Caco-2 (cell line): ENCODE measurements around the gene VWA2. TPM values are rescaled to one million over a fixed set of nuclear protein-coding genes. Genes with fewer than 3 reads are reported as not detected.

Source experiments
- BruUV-seq: library from RNA; stranded (reverse); fragments of 400-500 nt; replicated peaks from 2 replicates; lab custom pipeline; 2021; lab: Mats Ljungman, UMichigan
- CTCF ChIA-PET: fragments of 300-600 bp; sonication (Branson Sonifier 250); formaldehyde crosslinking; loops from one replicate; lab custom pipeline; 2022; ENCODE audit warnings: antibody characterized with exemption; lab: Charles Lee
- POLR2A ChIA-PET: fragments of 300-600 bp; sonication (Branson Sonifier 250); formaldehyde crosslinking; loops from one replicate; lab custom pipeline; 2022; ENCODE audit warnings: antibody characterized with exemption; lab: Charles Lee
- DNase-seq, 2 experiments: peaks; one replicate each; pipeline versions ENCODE4 v3.0.0 to v3.0.0-alpha.2; 2020 to 2022
- H3K27me3 ChIP-seq: replicated peaks from 2 replicates; pipeline ENCODE4 v1.6.0; 2011; ENCODE audit warnings: low read length; ENCODE audit not compliant: control insufficient read depth, insufficient read depth
- H3K36me3 ChIP-seq: 2 replicates; pipeline ENCODE4 v1.5.1; 2011; ENCODE audit warnings: low read length; ENCODE audit not compliant: control insufficient read depth, insufficient read depth
- H3K4me1 ChIP-seq: fragments of 250-450 bp; sonication (Bioruptor Pico); 2 replicates; pipeline ENCODE4 v1.5.1; 2020; ENCODE audit warnings: mild to moderate bottlenecking
- H3K4me3 ChIP-seq: 2 replicates; pipeline ENCODE4 v1.5.1; 2011; ENCODE audit warnings: low read depth, mild to moderate bottlenecking, control low read depth, low read length
- H3K9me3 ChIP-seq: fragments of 250-450 bp; sonication (Bioruptor Pico); 2 replicates; pipeline ENCODE4 v1.5.1; 2020; ENCODE audit warnings: mild to moderate bottlenecking, moderate library complexity
- H3K27ac Mint-ChIP-seq: one replicate; pipeline ENCODE4 v1.8.0; 2022; ENCODE audit warnings: mixed read lengths; ENCODE audit not compliant: unreplicated experiment
- H3K27me3 Mint-ChIP-seq: one replicate; pipeline ENCODE4 v1.8.0; 2022; ENCODE audit warnings: mixed read lengths; ENCODE audit not compliant: insufficient read depth, unreplicated experiment
- H3K36me3 Mint-ChIP-seq: one replicate; pipeline ENCODE4 v1.8.0; 2022; ENCODE audit warnings: mild to moderate bottlenecking, mixed read lengths; ENCODE audit not compliant: insufficient read depth, unreplicated experiment
- H3K4me1 Mint-ChIP-seq: one replicate; pipeline ENCODE4 v1.8.0; 2022; ENCODE audit warnings: low read depth, mixed read lengths; ENCODE audit not compliant: unreplicated experiment
- H3K4me3 Mint-ChIP-seq: one replicate; pipeline ENCODE4 v1.8.0; 2022; ENCODE audit warnings: mild to moderate bottlenecking, moderate library complexity, mixed read lengths; ENCODE audit not compliant: unreplicated experiment
- H3K9me3 Mint-ChIP-seq: one replicate; pipeline ENCODE4 v1.8.0; 2022; ENCODE audit warnings: mixed read lengths; ENCODE audit not compliant: unreplicated experiment
- intact Hi-C: fragments of 100-400 bp; cut with micrococcal nuclease; formaldehyde crosslinking; loops from one replicate; pipeline ENCODE4 v1.10.0; 2022; ENCODE audit not compliant: unreplicated experiment
- total RNA-seq: library from RNA; stranded (reverse); gene quantifications from 2 replicates; pipeline ENCODE4 v1.2.3, GENCODE V29; 2022
- TF ChIP-seq, protein P1 (sequence below), 2 experiments: fragments of 200-600 bp in 1 of 2; IDR thresholded peaks; 1 replicate in 1 of 2; 2 replicates in 1 of 2; pipeline versions ENCODE4 v1.5.1 to v1.8.0; 2011 to 2022; ENCODE audit warnings: antibody characterized with exemption in 1 of 2, control low read depth in 1 of 2, inconsistent platforms in 1 of 2, low read depth in 1 of 2, low read length in 1 of 2, mild to moderate bottlenecking in 1 of 2, moderate library complexity in 1 of 2; ENCODE audit not compliant: insufficient read depth in 1 of 2, severe bottlenecking in 1 of 2, unreplicated experiment in 1 of 2

The VWA2 gene
- total RNA-seq, 1 experiment from 2014 or later, result 1.2 TPM

- H3K36me3 ChIP-seq, result no peaks in the 10 kb centered on the region
- TF ChIP-seq, protein P1, sequence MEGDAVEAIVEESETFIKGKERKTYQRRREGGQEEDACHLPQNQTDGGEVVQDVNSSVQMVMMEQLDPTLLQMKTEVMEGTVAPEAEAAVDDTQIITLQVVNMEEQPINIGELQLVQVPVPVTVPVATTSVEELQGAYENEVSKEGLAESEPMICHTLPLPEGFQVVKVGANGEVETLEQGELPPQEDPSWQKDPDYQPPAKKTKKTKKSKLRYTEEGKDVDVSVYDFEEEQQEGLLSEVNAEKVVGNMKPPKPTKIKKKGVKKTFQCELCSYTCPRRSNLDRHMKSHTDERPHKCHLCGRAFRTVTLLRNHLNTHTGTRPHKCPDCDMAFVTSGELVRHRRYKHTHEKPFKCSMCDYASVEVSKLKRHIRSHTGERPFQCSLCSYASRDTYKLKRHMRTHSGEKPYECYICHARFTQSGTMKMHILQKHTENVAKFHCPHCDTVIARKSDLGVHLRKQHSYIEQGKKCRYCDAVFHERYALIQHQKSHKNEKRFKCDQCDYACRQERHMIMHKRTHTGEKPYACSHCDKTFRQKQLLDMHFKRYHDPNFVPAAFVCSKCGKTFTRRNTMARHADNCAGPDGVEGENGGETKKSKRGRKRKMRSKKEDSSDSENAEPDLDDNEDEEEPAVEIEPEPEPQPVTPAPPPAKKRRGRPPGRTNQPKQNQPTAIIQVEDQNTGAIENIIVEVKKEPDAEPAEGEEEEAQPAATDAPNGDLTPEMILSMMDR (IDR thresholded peaks at IDR 0.05; ENCODE audit: insufficient read depth in 1 of 2, low read depth in 1 of 2, low read length in 1 of 2, severe bottlenecking in 1 of 2, unreplicated experiment in 1 of 2), result no peak
- Mint-ChIP-seq H3K27ac (no peak overlapping the region), H3K4me3 (no peak overlapping the region), H3K9me3 (peaks cover 9% of the 10 kb centered on the region), H3K4me1 (peaks cover 15% of the 10 kb centered on the region), H3K27me3 (no peaks in the 10 kb centered on the region), H3K36me3 (peaks cover 19% of the 10 kb centered on the region)
- ChIA-PET POLR2A (no interaction called here), CTCF (no interaction called here)
- no TSS peak for BruUV-seq
- no peak for DNase-seq
- H3K9me3 ChIP-seq, result peaks cover 3% of the 10 kb centered on the region; the same call in 1 of the 2 replicates
- intact Hi-C loops, result no loop called here
- peaks cover 4% of the 10 kb centered on the region; the same call in 1 of the 2 replicates for H3K4me1 ChIP-seq
- H3K4me3 ChIP-seq, result no peak overlapping the region
- H3K27me3 ChIP-seq, result no peaks in the 10 kb centered on the region
Observed at GRCh38 chr10:114257498-114257897, 18.4 kb downstream of the VWA2 start.

DNA sequence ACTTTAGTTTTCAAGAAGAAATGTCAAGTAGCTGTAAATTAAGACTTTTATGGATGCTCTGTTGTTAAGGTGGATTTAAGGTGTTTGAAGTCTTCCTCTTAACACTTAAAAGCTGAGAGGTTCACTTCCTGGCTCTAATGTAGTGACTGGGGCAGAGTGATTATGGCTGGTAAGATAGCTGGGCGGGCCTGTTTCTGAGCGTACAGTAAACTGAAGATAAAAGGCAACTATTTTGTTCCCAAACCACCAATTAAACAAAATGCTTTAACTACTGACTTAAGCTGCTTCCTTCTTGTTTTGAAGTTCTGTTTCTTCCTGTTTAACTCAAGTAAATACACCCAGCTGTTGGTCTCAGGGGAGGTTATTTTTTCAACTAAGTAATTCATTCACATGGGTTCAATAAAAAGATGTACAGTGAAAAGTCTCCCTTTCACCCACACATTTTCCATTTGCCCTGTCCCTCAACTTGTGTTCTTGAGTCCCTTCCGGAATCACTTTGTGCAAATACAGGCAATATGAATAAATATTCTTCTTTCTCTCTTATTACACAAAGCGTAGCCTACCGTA, 19.3 kb downstream of the VWA2 start:
- intact Hi-C loops, result no loop called here
- BruUV-seq, result no TSS peak
- Mint-ChIP-seq H3K27me3 (no peaks in the 10 kb centered on the region), H3K4me1 (peaks cover 15% of the 10 kb centered on the region), H3K4me3 (no peak overlapping the region), H3K9me3 (peaks cover 9% of the 10 kb centered on the region), H3K27ac (no peak overlapping the region), H3K36me3 (peaks cover 14% of the 10 kb centered on the region)
- peaks cover 2% of the 10 kb centered on the region; the same call in 1 of the 2 replicates for H3K9me3 ChIP-seq
- H3K36me3 ChIP-seq, result no peaks in the 10 kb centered on the region
- H3K4me1 ChIP-seq, result peaks cover 4% of the 10 kb centered on the region; the same call in 1 of the 2 replicates
- TF ChIP-seq, protein P1 (IDR thresholded peaks at IDR 0.05; ENCODE audit: insufficient read depth in 1 of 2, low read depth in 1 of 2, low read length in 1 of 2, severe bottlenecking in 1 of 2, unreplicated experiment in 1 of 2), result no peak
- DNase-seq, result no peak
- CTCF ChIA-PET, result no interaction called here
- H3K4me3 ChIP-seq, result no peak overlapping the region
- POLR2A ChIA-PET, result no interaction called here
- no peaks in the 10 kb centered on the region for H3K27me3 ChIP-seq

GRCh38 chr10:114259824-114260223, 20.8 kb downstream of the VWA2 start:
- no peak for DNase-seq
- TF ChIP-seq, protein P1 (IDR thresholded peaks at IDR 0.05; ENCODE audit: insufficient read depth in 1 of 2, low read depth in 1 of 2, low read length in 1 of 2, severe bottlenecking in 1 of 2, unreplicated experiment in 1 of 2), result no peak
- no peaks in the 10 kb centered on the region for H3K9me3 ChIP-seq
- Mint-ChIP-seq H3K27me3 (no peaks in the 10 kb centered on the region), H3K27ac (no peak overlapping the region), H3K9me3 (no peaks in the 10 kb centered on the region), H3K4me3 (no peak overlapping the region), H3K36me3 (peaks cover 1% of the 10 kb centered on the region), H3K4me1 (peaks cover 15% of the 10 kb centered on the region)
- H3K4me1 ChIP-seq, result peaks cover 4% of the 10 kb centered on the region; the same call in 1 of the 2 replicates
- H3K27me3 ChIP-seq, result no peaks in the 10 kb centered on the region
- BruUV-seq, result no TSS peak
- ChIA-PET POLR2A (no interaction called here), CTCF (no interaction called here)
- intact Hi-C loops, result no loop called here
- no peaks in the 10 kb centered on the region for H3K36me3 ChIP-seq
- no peak overlapping the region for H3K4me3 ChIP-seq
